ENCODE results near the gene TMEM120B. TPM values are rescaled to one million over a fixed set of nuclear protein-coding genes. Genes with fewer than 3 reads are reported as not detected.
"Not testable (repeated sequence)": the region's sequence is repeated elsewhere in the genome, so short reads cannot be mapped to it uniquely, and the experiment has no call there.

Gene TMEM120B
- total RNA-seq, 2 donors from 2014 or later, result 7.3 to 8.8 TPM

DNA sequence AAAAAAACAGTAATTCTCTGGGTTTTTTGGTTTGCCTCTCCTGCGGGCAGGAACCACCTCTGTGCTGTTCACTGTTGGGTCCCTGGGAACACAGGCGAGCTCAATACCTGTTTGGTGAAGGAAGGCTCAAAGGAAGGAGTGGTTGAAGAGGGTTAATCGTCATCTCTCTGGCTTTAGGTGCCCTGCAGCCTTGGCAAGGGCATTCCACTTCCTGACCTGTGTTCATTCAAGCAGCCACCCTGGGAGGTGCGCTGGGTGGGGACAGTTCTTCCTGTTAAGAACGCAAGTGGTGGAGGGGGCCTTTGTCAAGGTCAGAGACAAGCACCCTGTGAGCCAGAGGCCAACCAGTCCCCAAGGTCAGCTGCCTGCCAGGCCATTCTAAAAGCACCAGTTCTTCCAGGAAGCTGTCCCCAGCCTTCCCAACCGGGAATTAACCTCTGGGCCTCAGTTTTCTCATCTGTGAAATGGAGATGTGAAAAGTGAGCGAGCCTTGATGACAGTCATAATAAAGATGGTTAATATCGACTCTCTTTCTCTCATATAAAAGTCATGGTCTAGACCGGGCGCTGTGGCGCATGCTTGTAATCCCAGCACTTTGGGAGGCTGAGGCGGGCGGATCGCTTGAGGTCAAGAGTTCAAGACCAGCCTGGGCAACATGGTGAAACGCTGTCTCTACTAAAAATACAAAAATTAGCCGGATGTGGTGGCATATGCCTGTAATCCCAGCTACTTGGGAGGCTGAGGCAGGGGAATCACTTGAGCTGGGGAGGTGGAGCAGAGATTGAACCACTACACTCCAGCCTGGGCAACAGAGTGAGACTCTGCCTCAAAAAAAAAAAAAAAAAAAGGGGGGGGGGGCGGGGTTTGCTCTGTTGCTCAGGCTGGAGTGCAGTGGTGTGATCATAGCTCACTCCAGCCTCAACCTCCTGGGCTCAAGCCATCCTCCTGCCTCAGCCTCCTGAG is 74.8 kb downstream of the TMEM120B start:
- H3K4me1 ChIP-seq (ENCODE audit: control insufficient read depth in 1 of 2, low read depth in 2 of 2), result no peaks in the 10 kb centered on the region
- ATAC-seq (ENCODE audit: insufficient number of reproducible peaks, low FRiP score, low read depth) (no peak), DNase-seq (ENCODE audit: low spot score) (no peak)
- H3K27ac ChIP-seq, result no peak overlapping the region
- H3K27me3 ChIP-seq (replicated peaks; ENCODE audit: insufficient read depth), result no peaks in the 10 kb centered on the region
- no peaks in the 10 kb centered on the region for H3K9me3 ChIP-seq
- H3K36me3 ChIP-seq, result no peaks in the 10 kb centered on the region
- TF ChIP-seq, protein P1, sequence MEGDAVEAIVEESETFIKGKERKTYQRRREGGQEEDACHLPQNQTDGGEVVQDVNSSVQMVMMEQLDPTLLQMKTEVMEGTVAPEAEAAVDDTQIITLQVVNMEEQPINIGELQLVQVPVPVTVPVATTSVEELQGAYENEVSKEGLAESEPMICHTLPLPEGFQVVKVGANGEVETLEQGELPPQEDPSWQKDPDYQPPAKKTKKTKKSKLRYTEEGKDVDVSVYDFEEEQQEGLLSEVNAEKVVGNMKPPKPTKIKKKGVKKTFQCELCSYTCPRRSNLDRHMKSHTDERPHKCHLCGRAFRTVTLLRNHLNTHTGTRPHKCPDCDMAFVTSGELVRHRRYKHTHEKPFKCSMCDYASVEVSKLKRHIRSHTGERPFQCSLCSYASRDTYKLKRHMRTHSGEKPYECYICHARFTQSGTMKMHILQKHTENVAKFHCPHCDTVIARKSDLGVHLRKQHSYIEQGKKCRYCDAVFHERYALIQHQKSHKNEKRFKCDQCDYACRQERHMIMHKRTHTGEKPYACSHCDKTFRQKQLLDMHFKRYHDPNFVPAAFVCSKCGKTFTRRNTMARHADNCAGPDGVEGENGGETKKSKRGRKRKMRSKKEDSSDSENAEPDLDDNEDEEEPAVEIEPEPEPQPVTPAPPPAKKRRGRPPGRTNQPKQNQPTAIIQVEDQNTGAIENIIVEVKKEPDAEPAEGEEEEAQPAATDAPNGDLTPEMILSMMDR (IDR thresholded peaks at IDR 0.05), result no peak
- no peak overlapping the region for H3K4me3 ChIP-seq

DNA sequence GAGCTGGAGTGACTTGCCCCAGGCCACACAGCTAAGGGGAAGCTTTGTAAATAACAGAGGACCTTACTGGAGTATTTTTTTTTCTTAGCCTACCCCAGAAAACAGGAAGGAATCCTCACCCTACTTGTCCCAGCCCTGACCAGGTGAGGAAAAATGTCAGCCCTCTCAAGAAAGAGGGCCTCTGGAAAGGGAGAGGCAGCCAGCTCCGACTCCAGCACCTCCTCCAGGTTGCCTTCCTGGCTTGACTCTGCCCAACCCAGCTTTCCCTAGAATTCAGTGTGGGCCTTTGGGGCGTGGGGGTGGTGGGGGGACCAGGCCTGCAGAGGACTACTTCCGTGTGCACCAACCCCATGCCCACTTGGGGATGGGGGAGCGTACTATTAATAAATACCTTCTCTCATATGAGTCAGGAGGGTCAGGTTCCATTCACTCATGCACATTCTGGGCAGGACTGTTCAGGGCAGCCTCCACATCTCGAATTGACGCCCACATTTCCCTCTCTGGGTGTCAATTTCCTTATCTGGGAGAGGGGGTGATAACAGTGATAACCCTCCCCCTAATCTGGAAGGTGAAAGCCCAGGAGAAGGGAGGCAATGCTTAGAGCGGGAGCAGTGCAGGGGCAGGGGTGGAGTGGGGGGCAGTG is 75.7 kb downstream of the TMEM120B start:
- no peaks in the 10 kb centered on the region for H3K36me3 ChIP-seq
- H3K27ac ChIP-seq, result no peak overlapping the region
- H3K4me1 ChIP-seq (ENCODE audit: control insufficient read depth in 1 of 2, low read depth in 2 of 2), result peaks cover 3 to 4% of the 10 kb centered on the region in 2 donors
- H3K27me3 ChIP-seq (replicated peaks; ENCODE audit: insufficient read depth), result no peaks in the 10 kb centered on the region
- DNase-seq (ENCODE audit: low spot score) (no peak), ATAC-seq (ENCODE audit: insufficient number of reproducible peaks, low FRiP score, low read depth) (no peak)
- H3K9me3 ChIP-seq, result no peaks in the 10 kb centered on the region
- TF ChIP-seq, protein P1 (IDR thresholded peaks at IDR 0.05), result no peak
- no peak overlapping the region for H3K4me3 ChIP-seq

DNA sequence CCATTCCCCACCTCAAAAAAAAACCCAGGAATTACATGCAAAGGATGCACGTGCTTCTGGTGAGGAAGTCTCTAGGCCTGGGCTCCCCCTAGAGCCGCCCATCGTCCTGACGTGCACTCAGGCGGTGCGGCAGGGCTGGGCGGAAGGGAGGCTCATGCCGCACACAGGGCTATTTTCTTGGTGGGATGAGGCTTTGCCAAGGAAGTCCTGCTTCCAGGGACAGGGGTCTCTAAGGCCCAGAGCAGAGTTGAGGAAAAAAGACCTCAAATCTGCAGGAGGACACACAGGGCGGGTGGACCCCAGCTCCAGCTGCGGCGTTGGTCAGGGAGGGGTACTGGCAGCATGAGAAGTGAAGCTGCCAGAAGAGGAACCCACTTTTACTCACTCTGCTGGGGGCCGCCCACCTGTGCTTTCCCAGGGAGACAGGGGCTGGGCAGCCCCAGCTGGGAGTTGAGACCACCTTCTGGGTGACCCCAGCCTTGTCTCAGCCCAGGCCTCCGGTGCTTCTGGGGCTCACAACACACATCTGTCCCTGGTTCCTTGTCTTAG is 76.8 kb downstream of the TMEM120B start:
- DNase-seq (ENCODE audit: low spot score) (no peak), ATAC-seq (ENCODE audit: insufficient number of reproducible peaks, low FRiP score, low read depth) (no peak)
- Histone ChIP-seq H3K36me3 (no peaks in the 10 kb centered on the region), H3K4me3 (peak overlapping the region; percentile 20), H3K9me3 (no peaks in the 10 kb centered on the region), H3K27ac (peak overlapping the region in 1 of 2 donors; percentile 34), H3K27me3 (replicated peaks; ENCODE audit: insufficient read depth) (no peaks in the 10 kb centered on the region), H3K4me1 (ENCODE audit: control insufficient read depth in 1 of 2, low read depth in 2 of 2) (peaks cover 8 to 12% of the 10 kb centered on the region in 2 donors)
- TF ChIP-seq, protein P1 (IDR thresholded peaks at IDR 0.05), result no peak

GRCh38 chr12:121789800-121790728 is 77.5 kb downstream of the TMEM120B start:
- no peak for ATAC-seq (ENCODE audit: insufficient number of reproducible peaks, low FRiP score, low read depth)
- Histone ChIP-seq H3K9me3 (no peaks in the 10 kb centered on the region), H3K27me3 (replicated peaks; ENCODE audit: insufficient read depth) (no peaks in the 10 kb centered on the region), H3K36me3 (no peaks in the 10 kb centered on the region), H3K27ac (peak overlapping the region in 1 of 2 donors; percentile 34), H3K4me1 (ENCODE audit: control insufficient read depth in 1 of 2, low read depth in 2 of 2) (peaks cover 13 to 20% of the 10 kb centered on the region in 2 donors), H3K4me3 (peak overlapping the region; percentile 20)
- no peak for DNase-seq (ENCODE audit: low spot score)
- TF ChIP-seq, protein P1 (IDR thresholded peaks at IDR 0.05), result no peak

- not testable (repeated sequence) for ATAC-seq (ENCODE audit: insufficient number of reproducible peaks, low FRiP score, low read depth); H3K27ac ChIP-seq
- H3K4me1 ChIP-seq (ENCODE audit: control insufficient read depth in 1 of 2, low read depth in 2 of 2), result peaks cover 15 to 27% of the 10 kb centered on the region in 2 donors
Observed at GRCh38 chr12:121790785-121791184, 78.2 kb downstream of the TMEM120B start.

More at GRCh38 chr12:121790785-121791184, 78.2 kb downstream of the TMEM120B start:
- H3K4me3 ChIP-seq; H3K27me3 ChIP-seq (replicated peaks; ENCODE audit: insufficient read depth); H3K9me3 ChIP-seq; DNase-seq (ENCODE audit: low spot score); H3K36me3 ChIP-seq: not testable (repeated sequence)

Data from thoracic aorta (tissue), 2 donors.